CD4-positive, alpha-beta T cell treated with Interleukin-15 for 1 hour (primary cell): Measurements from ENCODE around the gene GAP43.

ENCODE experiments used
- DNase-seq: peaks from one replicate; pipeline ENCODE4 v3.0.0-alpha.2; 2020

The GAP43 gene, protein sequence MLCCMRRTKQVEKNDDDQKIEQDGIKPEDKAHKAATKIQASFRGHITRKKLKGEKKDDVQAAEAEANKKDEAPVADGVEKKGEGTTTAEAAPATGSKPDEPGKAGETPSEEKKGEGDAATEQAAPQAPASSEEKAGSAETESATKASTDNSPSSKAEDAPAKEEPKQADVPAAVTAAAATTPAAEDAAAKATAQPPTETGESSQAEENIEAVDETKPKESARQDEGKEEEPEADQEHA

DNA sequence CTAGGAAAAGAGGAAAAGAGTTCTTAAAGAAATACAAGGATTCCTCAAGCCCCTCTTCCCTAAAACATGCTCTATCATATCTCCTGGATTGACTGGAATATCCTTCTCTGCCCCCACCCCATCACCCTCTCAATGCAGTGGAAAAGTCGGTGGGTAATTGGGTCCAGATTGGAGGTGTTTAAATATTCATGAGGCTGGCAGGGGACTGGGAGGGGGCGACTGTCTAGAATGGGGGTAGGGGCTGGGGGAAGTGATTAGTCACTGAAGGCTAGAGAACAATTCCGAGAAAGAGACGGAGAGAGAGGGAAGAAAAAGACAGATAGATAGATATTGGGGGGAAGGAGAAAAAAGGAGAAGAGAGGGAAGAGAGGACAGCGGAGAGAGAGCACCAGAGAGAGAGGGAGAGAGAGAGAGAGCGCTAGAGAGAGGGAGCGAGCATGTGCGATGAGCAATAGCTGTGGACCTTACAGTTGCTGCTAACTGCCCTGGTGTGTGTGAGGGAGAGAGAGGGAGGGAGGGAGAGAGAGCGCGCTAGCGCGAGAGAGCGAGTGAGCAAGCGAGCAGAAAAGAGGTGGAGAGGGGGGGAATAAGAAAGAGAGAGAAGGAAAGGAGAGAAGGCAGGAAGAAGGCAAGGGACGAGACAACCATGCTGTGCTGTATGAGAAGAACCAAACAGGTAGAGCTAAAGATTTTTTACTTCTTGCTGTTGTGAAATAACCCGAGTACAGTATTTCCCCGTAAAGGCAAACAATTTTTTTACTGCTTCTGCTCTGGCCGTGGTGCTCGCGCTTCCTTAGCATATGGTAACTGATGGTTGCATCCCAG is at the start of gene GAP43:
Gene GAP43 (plus strand): TSS at position 467 of the 825 bp plus-strand sequence. CDS start 180 bp downstream, at position 647.
- DNase-seq: no peak

DNA sequence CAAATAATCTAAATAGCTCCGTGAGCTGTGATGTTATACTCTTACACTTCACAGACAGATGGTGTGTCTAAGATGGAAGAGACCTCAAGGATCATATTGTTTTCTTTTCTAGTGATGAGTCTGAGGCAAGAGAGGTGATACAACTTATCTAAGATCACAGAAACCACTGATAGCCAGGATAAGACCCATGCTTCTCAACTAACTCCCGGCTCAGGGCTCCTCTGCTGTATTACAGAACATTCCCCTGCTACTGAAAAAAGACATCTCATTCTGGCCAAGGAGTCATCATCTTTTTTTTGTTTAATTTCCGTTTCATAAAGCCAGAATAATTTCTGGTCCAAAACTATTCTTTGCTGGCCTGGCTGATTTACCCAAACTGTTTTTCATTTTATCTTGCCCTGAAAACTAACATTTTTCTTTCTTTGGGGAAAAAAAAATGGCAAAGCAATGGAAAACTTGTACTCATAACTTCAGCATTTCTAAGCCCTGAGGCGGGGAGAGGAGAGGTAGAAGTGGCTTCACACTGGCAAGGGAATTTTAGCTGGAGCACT is 46.9 kb upstream of the GAP43 start:
- DNase-seq: no peak

DNA sequence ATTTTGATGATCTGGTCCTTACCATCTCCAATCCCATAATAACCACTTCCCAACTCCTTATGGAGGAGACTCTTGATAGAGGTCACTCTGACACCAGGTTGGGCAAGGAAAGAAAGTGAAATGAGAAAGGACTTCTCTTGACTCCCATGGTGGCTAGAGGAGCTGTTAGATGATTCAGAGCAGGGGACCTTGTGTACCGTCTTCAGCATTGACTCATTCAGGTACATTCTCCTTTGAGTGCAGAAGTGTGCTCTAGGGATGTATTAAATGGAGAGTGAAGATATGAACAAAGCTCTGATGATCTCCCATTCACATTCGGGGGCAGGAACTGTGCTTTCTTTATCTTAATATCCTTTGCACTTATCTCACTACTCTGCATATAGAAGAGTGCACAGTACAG is 46.3 kb upstream of the GAP43 start:
- no peak for DNase-seq

DNA sequence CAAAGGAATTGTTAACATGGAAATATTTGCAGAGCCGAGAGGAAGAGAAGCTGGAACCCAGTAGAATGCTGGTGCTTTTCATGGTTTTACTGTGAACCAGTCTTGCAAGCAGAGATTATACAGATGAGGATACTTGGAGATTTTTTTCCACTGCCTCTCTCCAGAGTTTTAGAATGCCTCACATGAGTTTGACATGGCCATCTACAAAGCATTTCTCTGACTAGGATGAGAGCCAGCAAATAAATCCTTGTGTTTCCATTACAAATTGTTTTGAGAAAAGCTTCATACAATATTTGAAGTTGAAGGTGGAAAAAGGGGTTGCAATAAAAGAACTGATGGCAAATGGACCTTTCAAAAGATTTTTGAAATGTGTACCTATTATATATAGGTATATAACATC is 45.0 kb upstream of the GAP43 start:
- no peak for DNase-seq

DNA sequence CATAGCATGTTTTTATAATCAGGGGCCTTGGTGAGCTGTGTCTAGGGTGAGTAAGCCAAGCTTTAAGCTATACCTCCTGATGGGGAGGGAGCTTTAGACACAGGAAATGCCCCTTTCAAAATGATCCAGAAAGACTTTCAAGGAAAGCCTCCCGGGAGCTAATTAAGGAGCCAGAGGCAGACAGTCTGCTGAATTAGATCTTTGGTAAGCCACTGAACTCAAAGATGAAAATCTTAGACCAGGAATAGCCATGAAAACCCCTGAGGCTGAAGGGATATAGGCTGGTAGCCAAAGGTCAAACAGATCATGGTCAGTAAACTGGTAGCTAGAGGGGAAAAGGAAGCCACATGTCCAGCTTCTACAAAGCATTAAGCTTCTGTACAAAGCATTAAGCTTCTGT is 42.7 kb upstream of the GAP43 start:
- DNase-seq: no peak

DNA sequence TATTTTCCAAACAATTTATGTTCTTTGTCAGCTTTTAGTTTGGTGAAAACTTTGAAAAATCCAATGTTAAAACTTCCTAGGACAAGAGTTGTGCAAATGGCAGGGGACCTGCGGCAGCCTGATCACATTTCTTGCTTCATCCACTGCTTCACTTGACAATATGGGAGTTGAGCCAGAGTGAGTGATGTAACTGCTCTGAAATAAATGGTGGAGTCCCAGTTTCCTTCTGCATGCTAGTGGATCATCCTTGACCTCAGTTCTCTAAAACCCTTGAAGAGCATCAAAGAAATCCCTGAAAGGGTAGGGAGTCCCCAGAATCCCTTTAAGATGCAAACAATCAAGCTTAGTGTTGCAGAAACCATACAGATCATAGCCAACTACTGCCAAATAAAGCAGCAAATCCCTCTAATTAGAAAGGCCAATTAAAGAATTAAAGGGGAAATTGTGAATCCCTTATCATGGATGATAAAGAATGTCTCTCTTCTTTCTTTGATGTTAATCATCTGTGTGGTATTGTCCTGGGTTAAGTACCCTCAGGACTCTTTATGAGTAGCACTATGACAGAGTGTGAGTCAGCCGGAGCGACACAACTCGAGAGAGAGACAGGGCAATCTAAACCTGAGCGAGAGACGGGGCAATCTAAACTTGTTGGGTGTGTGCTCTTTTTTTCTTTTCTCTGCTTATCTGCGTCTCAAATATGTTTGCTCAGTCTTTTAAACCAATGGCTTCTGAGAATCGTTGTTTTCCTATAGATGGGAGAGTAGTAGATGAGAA is 41.8 kb upstream of the GAP43 start:
- no peak for DNase-seq

DNA sequence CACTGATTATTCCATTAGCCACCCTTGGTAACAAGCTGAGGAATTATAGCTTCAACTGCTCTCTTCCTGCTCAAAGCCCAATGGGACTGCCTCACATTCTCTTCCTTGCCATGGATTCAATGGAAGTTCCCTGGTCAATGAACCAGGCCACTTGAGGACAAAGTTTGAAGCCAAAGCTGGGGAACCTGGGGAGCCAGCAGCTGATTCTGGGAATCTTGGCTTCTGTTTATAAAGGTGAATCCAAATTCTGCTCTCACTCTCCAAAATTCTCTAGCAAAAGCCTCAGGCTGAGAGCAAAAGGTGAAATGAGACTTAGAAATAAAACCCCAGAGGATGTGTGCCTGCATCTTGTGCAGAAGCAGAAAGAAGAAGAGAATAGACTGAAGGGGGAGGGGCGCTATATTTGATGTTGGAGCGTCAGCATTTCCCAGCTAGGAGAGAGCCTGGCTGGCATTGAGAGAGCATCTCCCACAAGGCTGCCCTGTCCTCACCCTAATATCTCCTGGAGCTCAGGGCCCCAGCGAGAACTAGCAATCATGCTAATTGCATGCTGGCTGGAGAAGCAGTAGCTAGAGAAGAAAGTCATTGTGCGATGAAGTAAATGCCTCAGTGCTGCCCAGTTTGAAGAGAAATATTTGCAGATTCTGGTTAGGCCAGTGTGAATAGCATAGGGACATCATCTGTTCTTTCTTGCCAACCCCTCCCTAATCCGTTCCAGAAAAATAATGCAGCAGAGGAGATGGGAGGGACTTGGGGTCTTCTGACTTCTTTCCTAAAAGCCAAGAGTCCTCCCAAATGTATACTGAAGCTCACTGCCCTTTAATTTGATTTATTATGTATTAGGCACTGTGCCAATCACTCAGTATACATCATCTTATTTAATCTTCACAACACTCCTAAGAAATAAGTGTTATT is 34.9 kb upstream of the GAP43 start:
- no peak for DNase-seq

DNA sequence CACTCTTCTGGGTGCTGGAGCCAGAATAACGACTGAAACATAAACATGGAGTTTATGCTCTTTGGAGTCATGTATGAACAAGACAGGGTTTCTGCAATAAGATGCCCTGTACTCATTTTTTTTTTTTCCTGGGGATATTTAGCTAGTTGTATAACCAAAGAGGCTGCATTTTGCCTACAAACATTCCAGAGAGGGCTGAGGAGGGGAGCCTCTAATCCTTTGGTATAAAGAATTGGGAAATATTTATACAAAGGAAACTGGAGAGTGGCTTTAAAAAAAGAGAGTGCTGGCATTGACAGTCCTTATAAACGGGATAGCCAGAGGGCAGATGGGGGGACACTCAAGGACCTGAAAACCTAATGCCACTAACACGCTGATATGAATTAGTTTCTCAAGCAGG is 32.4 kb upstream of the GAP43 start:
- no peak for DNase-seq

DNA sequence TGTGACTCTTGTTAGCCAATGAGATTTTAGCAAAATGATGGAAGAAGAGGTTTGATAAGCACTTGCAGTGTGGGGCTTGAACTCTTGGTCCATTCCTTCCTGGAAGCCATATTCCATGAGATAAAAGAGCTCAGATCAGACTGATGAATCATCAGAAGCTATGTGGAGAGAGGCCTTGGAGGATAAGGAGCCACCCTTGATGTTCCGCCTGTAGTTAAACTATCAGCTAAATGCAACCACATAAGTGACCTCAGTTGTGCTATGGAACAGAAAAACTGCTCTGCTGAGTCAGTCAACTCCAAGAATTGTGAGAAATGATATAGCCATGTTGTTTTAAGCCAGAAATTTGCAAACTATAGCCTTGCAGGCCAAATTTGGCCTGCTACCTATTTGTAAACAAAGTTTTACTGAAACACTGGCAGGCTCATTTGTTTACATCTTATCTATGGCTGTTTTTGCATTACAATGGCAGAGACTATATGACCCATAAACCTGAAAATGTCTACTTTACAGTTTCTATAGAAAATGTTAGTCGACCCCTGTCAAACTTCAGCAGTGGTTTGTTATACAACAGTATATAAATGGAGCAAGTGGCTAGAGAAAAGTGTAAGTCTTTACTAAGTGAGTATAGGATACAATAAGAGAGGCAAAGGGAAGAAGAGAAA is 27.6 kb upstream of the GAP43 start:
- DNase-seq: no peak

DNA sequence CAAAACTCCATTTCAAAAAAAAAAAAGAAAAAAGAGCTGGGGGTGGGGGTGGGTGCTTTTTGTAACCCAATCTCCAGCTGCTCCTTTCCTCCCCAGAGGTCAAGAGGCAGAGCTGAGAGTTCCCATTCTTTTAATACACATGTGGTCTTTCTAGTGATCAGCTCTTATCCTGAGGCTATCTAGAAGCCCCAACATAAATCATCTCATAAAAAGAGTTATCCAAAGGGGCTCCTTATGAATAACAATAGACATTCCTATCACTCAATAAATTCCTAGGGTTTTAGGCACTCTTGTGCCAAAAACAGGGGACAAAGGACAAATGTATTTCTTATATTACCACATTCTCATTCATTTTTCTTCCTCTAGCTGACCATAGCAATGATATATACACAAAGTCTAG is 25.1 kb upstream of the GAP43 start:
- no peak for DNase-seq

DNA sequence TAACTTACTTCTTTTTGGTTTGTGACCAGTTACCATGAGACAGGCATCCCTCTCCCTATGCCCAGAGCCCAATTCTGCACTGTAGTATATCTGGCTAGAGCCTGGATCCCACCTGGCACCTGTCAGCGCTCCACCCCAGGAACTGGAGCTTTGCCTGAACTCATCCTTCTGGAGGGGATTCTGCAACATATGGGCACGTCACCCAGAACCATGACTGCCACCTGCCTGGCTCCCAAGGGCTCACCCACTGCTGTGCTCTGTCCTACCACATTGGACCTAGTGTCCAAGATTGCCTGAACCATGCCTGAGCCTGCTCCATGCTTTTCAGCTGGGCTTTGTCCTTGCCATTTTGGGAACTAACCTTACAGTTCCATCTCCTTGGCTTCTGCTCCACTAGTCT is 21.1 kb upstream of the GAP43 start:
- no peak for DNase-seq

DNA sequence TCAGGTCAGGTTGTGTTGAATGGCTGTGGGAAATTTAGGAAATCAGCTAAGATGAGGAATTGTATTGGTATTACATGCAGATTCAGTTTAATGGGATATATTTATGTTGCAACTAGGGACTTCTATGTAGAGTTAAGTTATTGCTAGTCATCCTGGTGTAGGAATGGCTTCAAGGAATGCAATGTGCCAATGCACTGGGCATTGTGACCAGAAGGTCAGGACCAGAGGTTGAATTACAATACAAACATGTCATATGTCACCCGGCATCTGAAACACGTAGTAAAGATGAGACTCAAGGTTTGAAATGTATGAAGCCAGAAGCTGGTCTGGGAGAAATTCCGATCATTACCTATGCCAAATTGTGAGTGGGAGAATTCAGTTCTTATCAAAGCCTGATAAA is 11.7 kb upstream of the GAP43 start:
- no peak for DNase-seq

DNA sequence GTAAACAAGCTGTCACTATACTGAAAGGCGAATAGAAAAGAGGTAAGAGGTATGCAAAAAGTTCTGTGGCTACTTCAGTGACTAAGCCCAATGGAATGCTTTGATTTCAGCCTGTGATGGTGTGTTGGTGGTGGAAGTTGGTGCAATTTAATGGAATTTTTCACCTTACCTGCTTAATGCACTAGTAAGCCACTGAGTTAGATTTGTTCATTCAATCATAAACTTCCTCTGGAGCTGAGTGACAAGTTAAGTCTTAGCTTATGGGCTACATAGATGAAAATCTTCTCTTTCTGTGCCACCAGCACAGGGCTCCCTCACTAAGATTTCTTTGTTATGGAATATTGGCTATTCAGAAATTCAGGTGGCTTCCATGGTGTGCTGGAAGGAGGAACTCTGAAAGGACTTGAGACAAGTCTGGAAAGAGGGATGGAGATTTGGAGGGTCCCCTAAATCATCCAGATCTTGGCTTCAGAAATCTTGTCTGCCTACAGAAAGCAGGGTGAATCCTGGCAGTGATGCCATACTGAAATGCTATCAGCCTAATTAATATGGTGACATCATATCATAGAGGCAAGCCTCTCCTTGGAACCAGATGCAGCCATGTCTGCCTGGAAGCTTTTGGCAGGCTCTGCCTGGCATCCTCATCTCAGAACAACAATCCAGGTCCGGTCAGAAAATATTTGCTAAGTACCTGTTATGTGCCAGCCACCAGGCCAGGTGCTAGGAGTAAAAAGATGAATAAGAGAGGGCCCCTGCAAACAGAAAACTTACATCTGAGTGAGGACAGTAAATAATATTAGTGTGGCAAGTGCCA is 8.1 kb upstream of the GAP43 start:
- no peak for DNase-seq

DNA sequence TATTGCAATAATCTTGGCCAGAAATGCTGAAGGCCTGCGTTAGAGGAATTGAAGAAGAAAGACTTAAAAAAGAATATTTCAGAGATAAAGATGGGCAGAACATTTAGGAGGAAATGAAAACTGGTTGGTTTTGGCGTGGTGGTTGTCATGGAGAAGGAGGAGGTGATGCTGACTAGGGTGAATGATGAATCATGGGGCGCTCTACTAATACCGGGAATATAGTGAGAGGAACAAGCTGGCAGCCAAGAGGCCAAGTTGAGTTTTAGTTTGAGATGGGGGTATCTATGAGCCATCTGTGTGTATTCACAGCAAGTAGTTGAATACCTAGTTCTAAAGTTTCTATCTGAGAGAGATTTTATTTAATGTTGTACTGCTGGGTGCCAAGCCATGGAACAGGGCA is 6.8 kb upstream of the GAP43 start:
- no peak for DNase-seq

DNA sequence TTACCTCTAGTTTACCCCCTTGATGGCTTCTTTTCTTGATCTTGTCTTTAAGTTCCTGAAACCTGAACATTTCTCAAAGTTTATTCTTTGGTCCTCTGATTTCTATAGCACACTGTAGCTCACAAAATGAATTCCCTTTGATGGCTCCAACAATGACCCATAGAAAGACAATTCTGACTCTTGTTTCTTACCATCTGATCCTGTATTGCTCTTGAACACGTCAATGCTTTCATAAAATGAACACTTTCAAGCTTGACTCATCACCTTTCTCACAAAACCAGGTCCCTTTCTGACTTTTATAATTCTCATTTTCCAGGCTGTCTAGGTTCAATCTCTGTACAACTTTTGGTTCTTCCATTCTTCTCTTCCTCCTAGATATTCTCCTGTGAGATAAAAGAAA is 5.7 kb upstream of the GAP43 start:
- DNase-seq: no peak

DNA sequence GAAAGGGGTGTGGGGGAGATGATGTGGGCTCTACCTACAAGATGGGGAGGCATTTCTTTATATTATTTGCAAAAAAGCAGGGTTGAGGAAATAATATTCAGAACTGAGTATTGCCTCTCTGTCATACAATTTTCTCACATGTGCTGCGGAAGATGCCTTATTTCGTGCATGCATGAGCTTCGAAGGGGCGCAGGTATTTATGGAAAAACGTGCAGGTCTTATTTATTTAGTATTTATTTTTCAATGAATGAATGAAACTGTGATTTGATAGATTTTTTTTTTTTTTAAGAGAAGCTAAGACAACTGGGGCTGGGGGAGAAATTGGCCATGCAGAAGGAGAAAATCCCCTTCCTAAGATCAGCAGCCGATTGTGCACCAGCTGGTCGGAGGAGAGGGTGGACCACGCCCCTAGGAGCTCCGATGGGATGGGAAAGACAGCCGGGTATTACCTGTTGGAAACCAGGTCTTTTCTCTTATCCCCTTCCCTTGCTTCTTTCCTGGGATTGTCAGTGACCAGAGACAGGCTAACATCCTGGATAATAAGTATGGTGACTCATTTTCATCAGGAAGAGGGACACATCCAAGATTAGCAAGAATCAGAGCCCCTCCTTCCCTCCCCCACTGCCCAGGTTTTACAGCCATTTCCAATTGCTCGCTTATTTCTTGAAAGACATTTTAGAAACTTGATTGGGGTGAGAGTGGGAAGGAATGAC is 875 bp downstream of the GAP43 start:
- no peak for DNase-seq

DNA sequence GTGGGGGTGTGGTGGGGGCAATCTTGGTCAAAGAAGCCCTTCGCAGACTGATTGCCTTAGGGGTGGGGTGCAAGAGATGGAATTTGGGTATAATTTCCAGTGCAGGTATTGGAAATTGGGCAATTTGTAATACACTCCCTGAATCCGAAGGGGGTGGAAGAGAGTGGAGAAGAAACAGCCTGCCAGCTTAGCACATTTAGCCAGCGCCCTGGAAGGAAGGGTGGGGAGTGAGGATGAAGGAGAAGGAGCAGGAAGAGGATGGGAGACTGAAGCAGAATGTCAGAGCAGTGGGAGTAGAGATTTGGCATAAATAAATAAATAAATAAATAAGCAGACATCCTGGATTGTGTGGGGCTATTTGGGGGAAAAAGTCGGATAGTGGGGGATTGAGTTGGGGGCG is 1.6 kb downstream of the GAP43 start:
- no peak for DNase-seq

DNA sequence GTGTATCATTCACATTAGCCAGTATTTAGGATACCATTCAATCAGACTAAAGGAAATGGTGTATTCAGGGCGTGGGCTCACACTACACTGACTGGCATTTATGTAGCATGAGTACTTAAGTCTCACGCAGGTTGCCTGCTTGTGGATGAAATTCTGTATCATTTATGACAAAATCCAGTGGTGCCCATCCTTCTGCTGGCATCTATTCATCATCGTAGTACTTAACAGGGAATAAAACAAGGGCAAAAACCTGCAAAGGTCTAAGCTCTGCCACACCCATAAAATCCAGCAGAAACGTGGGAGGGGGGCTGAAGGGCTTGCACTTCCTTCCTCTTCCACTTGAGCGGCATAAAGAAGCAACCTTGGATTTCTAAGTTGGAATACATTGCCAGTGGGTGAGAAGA is 2.7 kb downstream of the GAP43 start:
- no peak for DNase-seq

DNA sequence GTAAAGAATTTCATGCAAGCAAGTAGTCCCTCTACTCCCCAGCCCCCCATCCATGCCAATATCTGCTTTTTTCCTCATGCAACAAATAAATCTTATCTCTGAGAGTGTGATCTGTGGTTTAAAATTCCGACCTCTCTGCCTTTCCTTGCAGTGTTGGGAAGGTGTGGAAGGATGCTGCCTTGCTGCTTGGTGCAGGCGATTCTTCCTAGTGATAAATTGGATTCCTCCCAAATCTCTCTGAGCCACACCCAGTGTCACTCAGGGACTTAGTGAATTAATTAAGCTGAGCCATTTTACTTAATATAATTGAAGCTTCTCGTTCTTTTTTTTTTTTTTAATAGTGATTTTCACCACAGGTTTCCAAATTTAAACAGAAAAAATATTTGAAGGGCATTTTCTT is 3.4 kb downstream of the GAP43 start:
- DNase-seq: no peak
